ENCODE measurements around the gene FILIP1.

The FILIP1 gene

GRCh38 chr6:75492386-75493153 lies 1.0 kb downstream of the FILIP1 start:
- DNase-seq (ENCODE audit: low spot score), result no peak

GRCh38 chr6:75491291-75491690 lies 2.3 kb downstream of the FILIP1 start:
- no peak for DNase-seq (ENCODE audit: low spot score)

GRCh38 chr6:75490706-75491105 lies 2.9 kb downstream of the FILIP1 start:
- DNase-seq (ENCODE audit: low spot score), result no peak

GRCh38 chr6:75489025-75489424 lies 4.6 kb downstream of the FILIP1 start:
- no peak for DNase-seq (ENCODE audit: low spot score)

- no peak for DNase-seq (ENCODE audit: low spot score)
Observed at GRCh38 chr6:75488033-75488432, 5.6 kb downstream of the FILIP1 start.

- DNase-seq (ENCODE audit: low spot score), result no peak
Observed at GRCh38 chr6:75486850-75487518, 6.6 kb downstream of the FILIP1 start.

GRCh38 chr6:75484535-75484934 lies 9.1 kb downstream of the FILIP1 start:
- DNase-seq (ENCODE audit: low spot score), result no peak

GRCh38 chr6:75483136-75483952 lies 10.3 kb downstream of the FILIP1 start:
- no peak for DNase-seq (ENCODE audit: low spot score)

GRCh38 chr6:75481936-75482593 lies 11.5 kb downstream of the FILIP1 start:
- no peak for DNase-seq (ENCODE audit: low spot score)

- no peak for DNase-seq (ENCODE audit: low spot score)
Observed at GRCh38 chr6:75481394-75481793, 12.2 kb downstream of the FILIP1 start.

- DNase-seq (ENCODE audit: low spot score), result no peak
Observed at GRCh38 chr6:75480425-75480824, 13.2 kb downstream of the FILIP1 start.

GRCh38 chr6:75479712-75480111 lies 13.9 kb downstream of the FILIP1 start:
- DNase-seq (ENCODE audit: low spot score), result no peak

- DNase-seq (ENCODE audit: low spot score), result no peak
Observed at GRCh38 chr6:75478929-75479328, 14.7 kb downstream of the FILIP1 start.

- no peak for DNase-seq (ENCODE audit: low spot score)
Observed at GRCh38 chr6:75472885-75473284, 20.7 kb downstream of the FILIP1 start.

- no peak for DNase-seq (ENCODE audit: low spot score)
Observed at GRCh38 chr6:75467966-75468365, 25.6 kb downstream of the FILIP1 start.

GRCh38 chr6:75467284-75467683 lies 26.3 kb downstream of the FILIP1 start:
- no peak for DNase-seq (ENCODE audit: low spot score)

GRCh38 chr6:75466636-75467035 lies 27.0 kb downstream of the FILIP1 start:
- DNase-seq (ENCODE audit: low spot score), result no peak

GRCh38 chr6:75463908-75464307 lies 29.7 kb downstream of the FILIP1 start:
- DNase-seq (ENCODE audit: low spot score), result no peak

- DNase-seq (ENCODE audit: low spot score), result no peak
Observed at GRCh38 chr6:75463061-75463460, 30.5 kb downstream of the FILIP1 start.

GRCh38 chr6:75460681-75461080 lies 32.9 kb downstream of the FILIP1 start:
- no peak for DNase-seq (ENCODE audit: low spot score)

- DNase-seq (ENCODE audit: low spot score), result no peak
Observed at GRCh38 chr6:75458895-75459294, 34.7 kb downstream of the FILIP1 start.

- DNase-seq (ENCODE audit: low spot score), result no peak
Observed at GRCh38 chr6:75450903-75451302, 42.7 kb downstream of the FILIP1 start.

Data from RKO (cell line).